Measurements from ENCODE around the gene SDCBP2. TPM values are rescaled to one million over a fixed set of nuclear protein-coding genes. Genes with fewer than 3 reads are reported as not detected.

Gene SDCBP2
- total RNA-seq, 2 donors from 2014 or later: 4.0 to 7.3 TPM

GRCh38 chr20:1307171-1307570 is 21.8 kb downstream of the SDCBP2 start:
- Histone ChIP-seq H3K27me3 (replicated peaks; ENCODE audit: insufficient read depth) (no peaks in the 10 kb centered on the region), H3K4me1 (replicated peaks) (no peaks in the 10 kb centered on the region), H3K4me3 (no peak overlapping the region), H3K27ac (no peak overlapping the region), H3K9me3 (no peaks in the 10 kb centered on the region), H3K36me3 (no peaks in the 10 kb centered on the region)
- TF ChIP-seq CTCF (IDR thresholded peaks at IDR 0.05) (no peak), POLR2AphosphoS5 (IDR thresholded peaks at IDR 0.05) (no peak), POLR2A (IDR thresholded peaks at IDR 0.05) (no peak)
- no peak for DNase-seq (ENCODE audit: low spot score)
- intact Hi-C loops (cut with DNase I): no loop called here
- 92% methylated on average over 10 of the region's 10 CpGs for WGBS

GRCh38 chr20:1306316-1307135 is 22.4 kb downstream of the SDCBP2 start:
- Histone ChIP-seq H3K36me3 (no peaks in the 10 kb centered on the region), H3K9me3 (no peaks in the 10 kb centered on the region), H3K27me3 (replicated peaks; ENCODE audit: insufficient read depth) (no peaks in the 10 kb centered on the region), H3K27ac (no peak overlapping the region), H3K4me1 (replicated peaks) (no peaks in the 10 kb centered on the region), H3K4me3 (no peak overlapping the region)
- intact Hi-C loops (cut with DNase I): no loop called here
- TF ChIP-seq POLR2AphosphoS5 (IDR thresholded peaks at IDR 0.05) (no peak), POLR2A (IDR thresholded peaks at IDR 0.05) (no peak), CTCF (IDR thresholded peaks at IDR 0.05) (no peak)
- no peak for DNase-seq (ENCODE audit: low spot score)
- 86% methylated on average over 14 of the region's 14 CpGs for WGBS

GRCh38 chr20:1305712-1306111 is 23.2 kb downstream of the SDCBP2 start:
- H3K27me3 ChIP-seq (replicated peaks; ENCODE audit: insufficient read depth): no peaks in the 10 kb centered on the region
- no peak for DNase-seq (ENCODE audit: low spot score)
- intact Hi-C loops (cut with DNase I): no loop called here
- H3K27ac ChIP-seq: no peak overlapping the region
- H3K36me3 ChIP-seq: no peaks in the 10 kb centered on the region
- 87% methylated on average over 24 of the region's 24 CpGs for WGBS
- TF ChIP-seq POLR2A (IDR thresholded peaks at IDR 0.05) (no peak), CTCF (IDR thresholded peaks at IDR 0.05) (no peak), POLR2AphosphoS5 (IDR thresholded peaks at IDR 0.05) (no peak)
- no peaks in the 10 kb centered on the region for H3K4me1 ChIP-seq (replicated peaks)
- H3K9me3 ChIP-seq: no peaks in the 10 kb centered on the region
- H3K4me3 ChIP-seq: no peak overlapping the region

- intact Hi-C loops (cut with DNase I): no loop called here
- no peak overlapping the region for H3K4me3 ChIP-seq
- WGBS: 83% methylated on average over 31 of the region's 31 CpGs
- H3K27me3 ChIP-seq (replicated peaks; ENCODE audit: insufficient read depth): no peaks in the 10 kb centered on the region
- no peak overlapping the region for H3K27ac ChIP-seq
- H3K36me3 ChIP-seq: no peaks in the 10 kb centered on the region
- H3K4me1 ChIP-seq (replicated peaks): no peaks in the 10 kb centered on the region
- no peak for TF ChIP-seq POLR2AphosphoS5 (IDR thresholded peaks at IDR 0.05)
- TF ChIP-seq CTCF (IDR thresholded peaks at IDR 0.05): no peak
- TF ChIP-seq POLR2A (IDR thresholded peaks at IDR 0.05): no peak
- DNase-seq (ENCODE audit: low spot score): no peak
- H3K9me3 ChIP-seq: no peaks in the 10 kb centered on the region
Observed at GRCh38 chr20:1304710-1305515, 24.0 kb downstream of the SDCBP2 start.

Data from prostate gland (tissue), 2 donors.